NCI-H1417 (cell line): ENCODE measurements around the gene NFATC1.

ENCODE experiments used
- DNase-seq, 3 experiments: peaks; one replicate each; lab custom pipeline; 2025; lab: John Stamatoyannopoulos, UW

Gene NFATC1

DNA sequence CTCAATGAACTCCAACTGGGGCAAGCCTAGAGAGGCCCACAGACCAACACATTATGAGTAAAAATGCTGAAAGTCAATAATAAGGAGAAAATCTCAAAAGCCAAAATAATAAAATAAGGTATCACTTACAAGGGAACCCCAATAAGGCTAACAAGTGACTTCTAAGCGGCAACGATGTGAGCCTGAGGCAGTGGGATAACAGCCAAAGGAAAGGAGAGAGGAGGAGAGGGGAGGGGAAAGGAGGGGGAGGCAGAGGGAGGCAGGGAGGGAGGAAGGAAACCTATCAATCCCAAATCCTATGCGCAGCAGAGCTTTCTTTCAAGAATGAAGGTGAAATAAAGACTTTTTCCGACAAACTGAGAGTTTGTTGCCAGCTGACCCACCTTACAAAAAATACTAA lies 6.0 kb upstream of the NFATC1 start:
- no peak for DNase-seq

DNA sequence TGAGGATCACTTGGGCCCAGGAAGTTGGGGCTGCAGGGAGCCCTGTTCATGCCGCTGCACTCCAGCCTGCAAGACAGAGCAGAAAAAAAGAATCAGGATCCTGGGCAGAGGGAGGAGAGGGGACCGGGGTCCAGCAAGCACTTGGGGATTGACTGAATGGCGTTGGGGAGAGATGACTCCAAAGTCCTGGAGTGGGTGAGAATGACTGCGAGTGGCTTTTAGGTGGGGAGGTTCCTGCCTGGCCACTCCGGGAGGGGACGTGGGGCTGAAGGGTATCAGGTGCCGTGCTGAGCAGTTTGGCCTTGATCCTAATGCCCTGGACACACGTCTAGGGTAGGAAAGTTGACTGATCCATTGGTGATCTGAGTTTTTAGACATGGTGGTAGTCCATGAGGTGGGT lies 3.5 kb upstream of the NFATC1 start:
- DNase-seq: no peak

DNA sequence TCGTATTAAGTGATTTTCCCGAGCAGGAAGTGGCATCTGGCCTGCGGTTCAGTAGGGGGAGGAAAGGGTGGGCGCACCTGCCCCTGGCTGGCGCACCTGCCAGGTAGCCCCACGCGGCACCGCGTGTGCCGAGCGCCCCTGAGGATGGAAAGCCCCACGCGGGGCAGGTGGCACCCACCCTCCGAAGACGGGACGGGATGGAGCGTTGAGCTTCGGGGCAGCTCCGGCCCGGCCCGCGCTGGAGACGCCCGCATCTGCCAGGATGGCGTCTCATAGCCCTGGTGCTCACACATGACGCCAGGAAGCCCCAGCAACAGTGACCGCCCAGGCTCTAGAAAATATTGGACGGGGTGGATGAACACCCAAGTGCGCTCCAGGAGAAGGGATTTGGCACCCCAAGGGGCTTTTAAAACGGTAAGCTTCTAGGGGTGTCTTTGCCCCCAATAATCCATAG lies 2.5 kb upstream of the NFATC1 start:
- peak in 2 of 3 experiments; percentile 64 to 70 for DNase-seq

DNA sequence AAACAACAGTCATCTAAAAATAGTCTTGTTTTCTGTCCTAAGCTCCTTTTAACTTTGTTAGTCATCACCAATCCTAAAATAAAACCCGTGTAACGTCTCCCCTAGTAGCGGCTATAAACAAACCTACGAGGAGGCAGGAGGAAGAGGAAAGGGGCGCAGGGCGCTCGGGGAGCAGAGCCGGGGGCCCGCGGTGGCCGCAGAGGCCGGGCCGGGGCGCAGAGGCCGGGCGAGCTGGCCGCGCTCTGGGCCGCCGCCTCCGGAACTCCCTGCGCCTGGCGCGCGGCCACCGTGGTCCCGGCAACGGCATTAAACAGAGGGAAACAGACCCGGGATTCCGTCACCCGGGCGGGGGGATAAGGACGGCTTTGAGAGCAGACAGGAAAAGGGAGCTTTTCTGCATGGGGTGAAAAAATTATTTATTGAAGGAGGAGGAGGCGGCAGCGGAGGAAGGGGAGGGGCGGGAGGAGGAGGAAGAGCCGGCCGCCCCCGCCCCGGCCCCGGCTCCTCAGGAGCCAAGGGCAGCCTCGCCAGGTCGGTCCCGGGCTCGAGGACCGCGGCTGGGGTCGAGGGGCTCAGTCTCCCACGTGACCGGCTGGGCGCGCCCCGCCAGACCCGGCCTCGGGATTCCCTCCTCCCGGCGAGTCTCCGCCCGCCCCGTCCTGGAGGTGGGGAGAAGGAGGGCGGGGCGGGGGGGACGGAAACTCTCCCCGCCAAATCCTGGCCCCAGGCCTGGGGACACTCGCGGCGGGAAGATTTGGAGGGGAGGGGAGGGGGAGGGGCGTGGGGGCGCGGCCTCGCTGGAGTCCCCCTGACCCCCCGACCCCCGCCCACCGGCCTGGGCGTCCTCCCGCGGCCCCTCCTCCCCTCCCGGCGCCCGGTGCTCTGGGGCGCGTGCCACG lies 1.8 kb upstream of the NFATC1 start:
- peak in 2 of 3 experiments; percentile 79 to 86 for DNase-seq

DNA sequence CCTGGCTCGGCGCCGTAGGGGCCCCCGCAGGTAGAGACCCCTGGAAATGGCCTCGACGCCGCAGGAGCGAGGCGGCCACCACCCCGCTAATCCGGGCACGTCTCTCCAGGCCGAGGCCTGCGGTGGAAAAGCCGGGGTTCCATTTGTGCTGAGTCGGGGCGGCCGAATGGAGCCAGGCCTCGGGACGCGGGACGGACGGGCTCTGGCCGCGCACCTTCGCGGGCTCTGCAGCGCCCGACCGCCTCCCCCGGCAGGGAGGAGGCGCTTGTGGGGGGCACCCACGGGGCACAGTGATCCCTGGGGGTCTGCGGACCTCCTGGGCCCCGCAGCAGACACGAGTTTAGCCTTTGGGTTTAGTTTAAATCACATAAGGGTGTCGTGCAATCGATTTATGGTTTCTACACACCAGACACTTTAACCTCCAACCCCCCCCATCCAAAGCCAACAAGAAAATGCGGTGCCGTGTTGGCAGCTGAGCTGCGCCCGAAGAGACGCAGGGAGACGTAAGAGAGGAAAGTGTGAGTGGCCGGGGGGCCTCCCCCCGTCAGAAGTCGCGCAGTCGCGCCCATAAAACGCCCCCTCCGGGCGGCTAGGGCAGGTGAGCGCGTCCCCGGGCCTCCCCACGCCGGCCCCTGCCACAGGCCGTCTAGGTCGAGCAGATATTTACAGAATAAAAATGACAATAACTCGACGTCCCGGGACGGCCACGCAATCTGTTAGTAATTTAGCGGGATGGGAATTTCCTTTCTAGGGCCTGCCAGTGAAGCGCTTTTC lies 1.0 kb upstream of the NFATC1 start:
- DNase-seq: peak in 2 of 3 experiments; percentile 62 to 69

DNA sequence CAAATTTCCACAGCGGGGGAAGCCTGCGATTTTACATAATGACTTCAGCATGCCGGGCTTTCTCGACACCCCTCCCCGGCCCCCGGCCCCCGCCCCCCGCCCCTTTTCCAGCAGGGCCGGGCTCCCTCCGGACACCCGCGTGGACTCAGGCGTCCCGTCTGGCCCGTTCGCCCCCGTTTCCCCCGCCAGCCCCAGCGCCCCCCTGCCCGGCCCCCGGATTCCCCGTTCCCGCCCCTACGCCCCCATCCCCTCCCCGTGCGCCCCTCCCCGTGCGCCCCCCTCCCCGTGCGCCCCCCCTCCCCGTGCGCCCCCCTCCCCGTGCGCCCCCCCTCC lies 456 bp upstream of the NFATC1 start:
- DNase-seq: no peak

DNA sequence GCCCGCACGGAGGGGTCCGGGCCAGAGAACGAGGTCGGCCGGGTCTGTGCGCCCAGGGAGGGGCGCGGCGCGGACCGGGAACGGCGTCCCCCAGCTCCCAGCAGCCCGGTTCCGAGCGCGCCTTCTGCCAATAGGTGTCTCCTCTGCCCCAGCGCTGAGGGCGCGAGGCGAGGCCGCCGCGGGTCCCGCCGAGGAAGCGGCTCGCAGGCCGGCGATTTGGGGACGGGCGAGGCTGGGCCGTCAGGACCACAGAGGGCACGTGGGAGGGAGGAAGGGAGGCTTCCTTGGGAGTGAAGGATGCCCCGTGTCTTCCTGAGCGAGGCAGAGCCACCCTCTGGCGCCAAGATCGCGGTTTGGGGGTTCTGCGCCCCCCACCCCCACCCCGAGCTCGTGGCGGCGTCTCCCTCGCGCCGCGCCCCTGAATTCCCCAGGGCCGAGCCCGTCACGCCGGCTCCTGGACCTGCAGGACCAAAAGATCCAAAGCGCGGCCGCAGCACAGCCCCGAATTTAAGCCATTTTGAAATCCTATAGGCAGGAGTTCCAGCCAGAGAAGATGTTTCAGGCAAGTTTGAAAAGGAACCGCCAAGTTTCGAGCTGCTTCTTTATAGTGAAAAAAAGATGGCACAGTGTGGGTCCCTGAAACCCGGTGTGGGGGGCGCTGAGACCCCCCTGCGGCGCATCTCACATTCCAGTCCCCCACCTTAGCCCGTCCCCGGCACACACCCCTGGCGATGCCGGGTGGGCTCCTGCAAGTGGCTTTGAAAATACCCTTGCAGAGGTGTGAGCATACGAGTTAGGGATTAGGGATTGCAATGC lies 909 bp downstream of the NFATC1 start:
- DNase-seq: peak in 1 of 3 experiments; percentile 37

DNA sequence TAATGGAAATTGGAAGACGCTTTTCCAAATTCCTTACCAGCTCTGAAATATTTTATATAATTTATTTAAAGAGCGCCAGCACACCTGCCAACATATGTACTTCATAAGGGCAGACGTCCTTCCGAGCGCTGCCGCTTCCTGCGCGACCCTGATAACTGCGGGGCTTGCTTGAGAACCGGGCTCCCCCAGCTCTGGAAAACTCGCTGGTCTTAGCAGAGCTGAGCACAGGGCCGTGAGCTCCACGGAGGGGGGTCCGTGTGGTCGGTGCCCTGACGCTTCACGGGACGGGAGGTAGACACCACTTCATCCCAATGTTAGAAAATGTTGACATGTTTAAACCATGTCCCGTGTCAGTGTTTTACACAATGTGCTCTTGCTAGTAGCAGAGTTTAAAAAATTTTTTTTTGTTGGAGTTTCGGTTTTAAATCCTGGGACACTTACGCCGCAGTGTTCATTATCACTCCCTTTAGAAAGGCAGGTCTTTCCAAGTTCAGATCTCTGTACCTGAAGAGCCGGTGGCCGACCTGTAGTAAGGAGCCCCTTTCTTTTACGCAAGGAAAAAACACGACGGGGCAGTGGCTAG lies 1.6 kb downstream of the NFATC1 start:
- DNase-seq: no peak

DNA sequence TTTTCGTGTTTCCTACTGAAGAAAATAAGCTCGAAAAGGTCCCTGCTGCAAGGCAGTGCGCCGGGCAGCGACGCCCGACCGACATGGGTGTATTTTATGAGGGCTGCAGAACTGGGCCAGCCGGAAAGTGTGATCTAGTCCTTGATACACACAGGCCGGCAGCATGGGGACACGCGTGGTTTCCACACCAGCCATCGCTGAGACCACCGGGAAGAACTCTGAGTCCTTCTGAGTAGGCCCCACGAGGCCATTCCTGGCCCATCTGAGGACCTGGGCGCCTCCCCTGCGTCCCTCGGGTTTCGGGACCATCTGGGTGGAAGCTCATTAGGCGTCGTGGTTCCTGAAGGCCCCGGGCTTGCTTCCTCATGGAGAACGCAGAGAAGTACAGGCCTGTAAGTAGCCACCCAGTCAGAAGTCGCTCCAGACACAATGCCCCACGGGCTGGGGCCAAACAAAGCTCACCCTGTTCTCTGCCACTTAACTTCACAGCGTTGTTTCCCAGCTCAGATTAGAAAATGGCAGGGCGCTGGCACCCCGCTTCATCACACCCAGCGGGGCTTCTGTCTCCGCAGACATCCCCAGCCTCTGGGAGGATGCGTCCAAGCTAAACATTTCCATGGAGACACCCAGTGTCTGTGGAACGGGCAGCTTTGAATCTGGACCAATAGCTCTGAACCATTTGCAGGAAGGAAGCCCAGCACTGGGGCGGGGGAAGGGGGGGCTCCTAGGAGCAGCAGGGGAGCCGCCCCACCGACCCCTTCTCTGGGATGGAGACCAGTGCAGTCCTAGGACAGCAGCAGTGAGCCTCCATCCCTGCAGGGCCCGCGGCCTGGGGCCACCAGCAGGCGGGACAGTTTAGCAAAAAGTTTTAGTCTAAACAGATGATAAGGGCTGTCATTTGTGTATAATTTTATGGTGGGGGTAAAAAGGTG lies 2.4 kb downstream of the NFATC1 start:
- DNase-seq: no peak

DNA sequence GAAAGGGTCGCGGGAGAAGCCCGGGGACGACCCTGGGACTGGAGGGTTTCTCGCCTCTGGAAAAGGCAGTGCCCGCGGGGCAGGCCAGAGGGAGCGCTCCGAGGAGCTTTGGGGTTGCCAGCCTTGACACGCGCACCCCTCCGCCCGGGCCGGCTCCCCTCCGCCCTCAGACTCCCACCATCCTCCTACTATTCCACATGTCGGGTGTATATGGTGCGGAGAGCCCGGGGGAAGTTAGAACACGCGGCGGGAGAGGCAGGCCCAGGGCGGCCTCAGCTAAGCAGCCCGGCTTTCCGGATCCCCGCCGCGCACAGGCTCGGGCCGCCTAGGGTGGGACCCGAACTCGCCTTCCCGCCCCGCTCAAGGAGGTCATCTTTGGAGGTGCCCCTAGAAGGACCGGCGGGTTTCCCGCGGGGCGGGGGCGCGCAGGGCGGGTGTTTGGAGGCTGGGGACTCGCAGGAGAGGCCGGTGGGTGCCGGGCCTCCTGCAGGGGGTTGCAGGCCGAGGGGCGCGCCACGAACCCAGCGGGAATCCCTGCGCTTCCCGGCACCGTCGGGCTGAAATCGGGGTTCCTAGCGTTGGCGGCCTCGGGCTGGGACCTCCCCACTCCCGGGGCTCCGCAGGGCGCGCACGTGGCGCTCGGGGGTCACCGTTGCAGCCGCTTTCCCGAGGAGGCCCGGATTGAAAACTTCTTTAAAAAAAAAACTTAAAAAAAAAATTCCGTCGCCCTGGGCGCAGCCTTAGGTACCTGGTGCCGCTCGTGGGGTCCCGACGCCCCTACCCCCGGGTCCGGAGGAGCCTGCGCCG lies 3.7 kb downstream of the NFATC1 start:
- no peak for DNase-seq

DNA sequence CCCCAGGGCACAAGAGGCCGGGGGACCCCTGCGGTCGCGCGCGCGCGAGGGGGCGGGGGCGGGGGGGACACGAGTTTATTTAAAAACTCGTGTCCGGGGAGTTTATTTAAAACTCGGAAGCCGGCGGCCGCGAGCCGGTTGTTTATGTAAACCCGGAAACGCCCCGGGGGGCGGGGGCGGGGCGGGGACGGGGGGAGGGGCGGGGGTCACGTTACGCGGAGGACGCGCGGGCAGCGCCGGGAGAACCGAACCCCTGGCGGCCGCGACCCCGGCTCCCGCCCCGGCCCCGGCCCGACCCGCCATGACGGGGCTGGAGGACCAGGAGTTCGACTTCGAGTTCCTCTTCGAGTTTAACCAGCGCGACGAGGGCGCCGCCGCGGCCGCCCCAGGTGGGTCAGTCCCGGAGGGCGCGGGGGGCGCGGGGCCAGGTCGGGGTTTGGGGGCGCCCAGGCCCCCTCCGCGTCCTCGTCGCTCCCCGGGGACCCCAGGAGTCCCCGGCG lies 4.4 kb downstream of the NFATC1 start:
- DNase-seq: peak in 2 of 3 experiments; percentile 29 to 38

DNA sequence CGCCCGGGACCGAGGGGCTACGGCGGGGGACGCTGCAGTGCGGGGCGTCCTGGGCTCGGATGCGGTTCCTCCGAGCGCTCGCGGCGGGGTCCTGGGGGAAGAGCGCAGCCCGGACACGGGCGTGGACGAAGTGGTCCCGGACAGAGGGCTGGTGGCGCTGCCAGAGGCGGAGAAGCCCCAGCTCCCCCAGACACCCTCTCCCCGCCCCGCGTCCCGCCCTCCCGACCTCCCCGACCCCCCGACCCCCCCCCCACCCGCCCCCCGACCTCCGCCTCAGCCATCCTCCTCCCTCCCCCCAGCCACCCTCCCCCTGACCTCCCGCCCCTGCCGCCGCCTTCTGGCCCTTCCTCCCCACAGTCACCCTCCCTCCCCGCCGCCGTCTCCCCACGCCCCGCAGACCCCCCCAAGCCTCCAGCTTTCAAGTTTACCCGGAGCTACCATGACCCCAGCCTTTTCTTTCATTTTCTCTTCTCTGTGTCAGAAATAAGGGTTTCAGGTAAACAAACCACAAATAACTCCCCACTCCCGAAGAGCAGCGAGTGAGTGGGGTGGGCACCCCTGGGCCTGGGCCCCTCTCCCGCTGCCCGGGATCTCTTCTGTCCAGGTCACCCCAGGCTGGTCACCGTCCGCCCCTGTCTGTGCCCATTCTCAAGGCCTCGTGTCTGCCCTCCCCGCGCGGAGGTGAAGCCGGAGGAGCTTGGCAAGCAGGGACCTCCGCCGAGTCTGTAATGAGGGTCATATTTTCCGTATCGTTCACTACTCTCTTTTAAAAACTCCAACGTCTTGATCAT lies 5.1 kb downstream of the NFATC1 start:
- no peak for DNase-seq

DNA sequence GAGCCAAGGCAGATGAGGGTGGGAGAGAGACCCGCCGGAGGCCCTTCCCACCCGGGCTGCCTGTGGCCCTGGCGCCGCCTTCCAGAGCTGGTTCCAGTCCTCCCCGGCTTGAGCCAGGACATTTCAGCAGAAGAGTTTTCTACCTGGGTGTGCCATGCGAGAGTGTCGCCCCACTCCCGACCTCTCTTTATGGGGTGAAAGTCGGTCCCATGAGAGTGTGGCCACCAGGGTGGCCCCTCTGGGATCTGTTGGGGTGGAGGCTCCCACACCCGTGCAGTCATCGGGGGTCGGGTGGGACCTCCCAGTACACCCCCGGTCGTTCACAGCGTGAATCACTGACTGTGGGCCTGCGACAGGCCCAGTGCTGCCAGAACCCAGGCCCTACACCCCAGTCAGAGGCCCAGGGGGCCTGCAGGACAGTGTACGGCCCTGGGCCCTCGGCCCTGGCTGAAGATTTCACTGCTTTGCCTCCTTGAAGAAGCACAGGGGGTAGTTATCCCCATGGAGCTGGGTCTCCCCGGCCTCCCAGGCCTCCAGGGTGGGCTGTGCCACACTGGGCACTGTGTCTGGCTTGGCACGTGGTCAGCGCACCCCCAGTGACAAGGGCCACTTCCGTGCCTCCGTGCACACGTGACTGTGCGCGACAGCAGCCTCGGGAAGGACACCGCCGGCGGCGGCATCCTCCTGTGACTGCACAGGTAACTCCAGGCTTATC lies 5.9 kb downstream of the NFATC1 start:
- no peak for DNase-seq

DNA sequence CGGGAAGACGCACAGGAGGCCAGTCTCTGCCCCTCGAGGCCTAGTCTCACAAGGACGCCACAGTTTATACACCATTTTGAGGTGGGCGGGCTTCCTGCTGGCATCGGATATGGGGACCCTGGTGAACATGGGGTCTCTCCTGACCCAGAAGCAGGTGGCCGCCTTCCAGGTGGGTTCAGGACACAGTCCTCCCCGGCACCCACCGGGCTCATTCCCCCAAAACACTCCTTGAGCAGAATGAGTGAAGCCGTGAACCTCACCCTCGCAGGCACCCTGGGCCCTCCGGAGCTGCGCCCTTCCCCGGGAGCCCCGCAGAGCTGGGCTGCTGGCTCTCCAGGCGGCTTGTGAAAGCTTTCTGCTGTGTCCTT lies 6.5 kb downstream of the NFATC1 start:
- DNase-seq: no peak

DNA sequence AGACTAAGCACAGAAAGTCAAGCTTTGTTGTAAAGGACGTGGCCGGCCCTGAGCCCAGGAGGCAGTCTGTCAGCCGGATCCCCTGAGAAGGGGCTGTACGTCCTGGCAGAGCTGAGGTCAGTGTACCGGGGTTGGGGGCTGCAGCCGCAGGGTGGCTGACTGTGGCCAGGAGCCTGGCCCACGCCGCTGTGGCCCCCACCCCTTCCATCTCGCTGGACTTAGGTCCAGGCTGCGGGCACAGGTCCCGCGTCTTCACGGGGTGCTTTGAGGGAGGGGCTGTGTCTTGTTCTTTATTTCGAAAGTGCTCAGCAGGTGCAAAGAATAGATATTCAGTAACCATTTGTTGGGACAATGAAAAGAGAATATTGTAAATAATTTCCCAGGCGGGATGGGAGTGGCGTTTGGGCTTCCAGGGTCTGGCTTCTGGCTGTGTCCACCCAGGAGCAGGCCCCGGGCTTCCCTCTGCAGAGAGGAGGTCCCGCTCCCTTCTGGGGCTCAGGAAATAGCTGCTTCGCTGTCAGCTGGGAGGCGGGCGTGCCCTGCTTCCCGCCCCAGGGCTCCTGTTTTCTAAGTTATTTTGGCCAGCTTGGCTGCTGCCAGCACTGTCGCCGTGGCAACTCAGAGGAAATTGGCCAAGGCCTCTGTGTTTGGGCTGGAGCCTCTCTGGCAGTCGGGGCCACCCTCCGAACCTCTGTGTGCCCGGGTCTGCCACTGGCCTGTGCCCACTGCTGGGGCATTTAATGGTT lies 7.4 kb downstream of the NFATC1 start:
- DNase-seq: peak in 2 of 3 experiments; percentile 25 to 59

DNA sequence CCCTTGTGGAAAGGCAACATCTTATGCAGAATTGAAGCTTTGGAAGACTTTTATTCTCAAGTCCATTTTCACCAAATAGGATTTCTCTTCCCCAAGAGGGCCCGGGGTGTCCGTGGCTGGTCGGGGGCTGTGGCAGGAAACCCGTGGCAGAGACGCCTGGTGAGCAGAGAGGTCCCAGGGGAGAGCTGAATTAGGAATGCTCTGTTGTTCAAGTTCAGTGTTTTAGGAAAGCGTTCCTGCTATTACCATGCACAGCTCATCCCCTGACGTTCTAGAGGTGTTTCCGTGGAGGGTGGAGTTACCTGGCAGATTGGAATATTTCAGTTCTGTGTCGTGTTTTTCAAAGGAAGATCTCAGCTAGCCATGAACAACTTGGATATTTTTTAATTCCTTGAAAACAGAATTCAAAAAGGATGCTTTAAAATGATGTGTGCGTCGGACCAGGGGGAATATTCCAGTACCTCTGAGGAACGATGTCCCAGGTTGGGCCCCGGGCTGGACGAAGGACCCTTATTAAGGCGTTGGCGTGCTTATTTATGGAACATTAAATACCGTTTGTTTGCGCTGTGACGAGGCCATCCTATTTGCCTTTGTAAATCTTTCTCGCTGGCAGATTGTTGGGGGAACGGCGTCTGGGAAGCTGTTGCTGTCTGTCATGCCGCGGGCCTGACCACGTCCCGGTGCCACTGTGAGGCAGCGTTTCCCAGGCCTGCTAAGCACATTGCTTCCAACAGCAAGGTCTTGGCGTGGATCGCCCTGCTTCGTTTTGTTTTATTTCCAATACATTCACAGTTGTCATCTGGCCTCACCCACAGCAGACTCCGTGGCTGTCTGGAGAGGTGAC lies 8.2 kb downstream of the NFATC1 start:
- DNase-seq: peak in 2 of 3 experiments; percentile 47 to 70

DNA sequence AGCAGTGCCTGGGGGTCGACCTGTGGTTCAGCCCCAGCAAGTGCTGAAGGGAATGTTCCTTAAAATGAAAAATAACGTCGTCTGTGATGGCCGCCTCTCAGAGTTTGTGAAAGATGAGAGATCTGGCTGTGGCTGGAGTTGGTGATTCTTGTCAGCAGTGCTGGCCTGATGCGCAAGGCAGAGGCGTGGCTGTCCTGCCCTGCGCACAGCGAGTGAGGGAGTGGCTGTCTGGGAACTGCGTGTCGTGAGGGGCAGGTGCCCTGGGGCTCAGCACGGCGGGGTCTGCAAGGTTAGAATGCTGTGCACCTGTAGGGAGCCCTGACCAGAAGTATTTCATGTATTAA lies 8.8 kb downstream of the NFATC1 start:
- DNase-seq: peak in 2 of 3 experiments; percentile 53 to 70
